A549 treated with Mapracorat at 1 μM for 4 hours (cell line): ENCODE results near the gene PRSS33. TPM values are rescaled to one million over a fixed set of nuclear protein-coding genes. Genes with fewer than 3 reads are reported as not detected.

Experiments
- total RNA-seq: library from RNA; stranded (reverse); fragments of 200-300 nt; extraction: Qiagen RNA extraction; gene quantifications from 5 replicates; pipeline ENCODE4 v1.2.3, GENCODE V29; 2022

PRSS33 gene, protein sequence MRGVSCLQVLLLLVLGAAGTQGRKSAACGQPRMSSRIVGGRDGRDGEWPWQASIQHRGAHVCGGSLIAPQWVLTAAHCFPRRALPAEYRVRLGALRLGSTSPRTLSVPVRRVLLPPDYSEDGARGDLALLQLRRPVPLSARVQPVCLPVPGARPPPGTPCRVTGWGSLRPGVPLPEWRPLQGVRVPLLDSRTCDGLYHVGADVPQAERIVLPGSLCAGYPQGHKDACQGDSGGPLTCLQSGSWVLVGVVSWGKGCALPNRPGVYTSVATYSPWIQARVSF
- total RNA-seq: not detected in 5 replicates

DNA sequence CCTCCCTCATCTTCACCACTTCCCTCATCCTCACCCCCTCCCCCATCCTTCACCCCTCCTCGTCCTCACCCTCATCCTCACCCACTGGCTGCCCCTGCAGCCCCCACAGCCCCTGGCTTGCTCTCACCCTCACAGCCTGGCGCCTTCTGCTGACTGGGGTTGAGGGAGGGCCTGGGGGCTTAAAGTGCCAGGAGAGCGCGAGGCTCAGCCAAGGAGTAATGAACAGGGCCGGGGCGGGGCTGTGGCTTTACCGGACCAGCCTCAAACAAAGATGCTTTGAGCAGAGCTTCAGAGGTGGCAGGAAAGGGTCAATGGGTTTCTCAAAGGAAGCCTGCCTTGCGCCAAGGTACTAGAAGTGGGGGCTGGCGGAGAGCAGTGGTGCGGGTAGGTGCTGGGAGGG, at the start of gene PRSS33:
PRSS33 (minus strand) TSS at position 155 of the 400 bp plus-strand sequence. CDS start 1,013 bp downstream, outside the sequence.

DNA sequence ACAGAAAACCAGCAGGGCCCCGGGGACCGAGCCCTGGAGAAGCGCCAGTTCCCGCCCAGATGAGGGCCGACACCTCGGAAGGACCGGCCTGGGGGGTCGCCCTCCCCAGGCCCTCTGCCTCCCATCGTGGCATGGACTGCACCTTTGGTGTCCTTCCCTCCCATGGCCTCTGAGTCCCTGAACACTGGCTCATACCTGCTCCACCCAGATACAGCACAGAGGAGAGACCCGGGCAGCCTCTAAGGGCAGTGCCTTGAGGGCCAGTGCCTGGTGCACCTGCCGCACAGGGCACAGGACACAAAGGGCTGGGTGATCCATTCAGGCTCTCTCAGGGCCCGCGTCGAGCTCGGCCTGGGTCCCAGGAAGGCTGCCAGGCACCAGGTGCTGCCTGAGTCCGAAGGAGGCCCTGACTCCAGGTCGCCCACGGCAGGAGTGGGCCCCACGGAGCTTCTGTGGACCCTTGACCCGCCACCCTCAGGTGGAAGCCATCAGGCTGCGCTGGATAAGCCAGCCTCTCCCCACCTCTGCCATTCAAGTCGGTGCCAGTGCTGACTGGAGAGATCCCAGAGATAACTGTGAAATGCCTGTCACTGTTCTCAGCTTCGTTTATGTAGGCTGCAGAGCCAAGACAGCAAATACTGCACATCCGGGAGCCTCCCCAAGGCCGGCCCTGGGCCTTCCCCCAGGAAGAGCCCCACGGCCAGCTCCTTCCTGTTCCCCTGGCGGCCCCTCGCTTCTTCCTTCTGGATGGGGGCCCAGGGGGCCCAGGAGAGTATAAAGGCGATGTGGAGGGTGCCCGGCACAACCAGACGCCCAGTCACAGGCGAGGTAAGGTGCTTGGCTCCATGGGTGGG, 42.4 kb upstream of the PRSS33 start, which contains the start of gene ZG16B:
ZG16B (plus strand) TSS at position 803 of the 854 bp plus-strand sequence. CDS start 139 bp downstream, outside the sequence.

DNA sequence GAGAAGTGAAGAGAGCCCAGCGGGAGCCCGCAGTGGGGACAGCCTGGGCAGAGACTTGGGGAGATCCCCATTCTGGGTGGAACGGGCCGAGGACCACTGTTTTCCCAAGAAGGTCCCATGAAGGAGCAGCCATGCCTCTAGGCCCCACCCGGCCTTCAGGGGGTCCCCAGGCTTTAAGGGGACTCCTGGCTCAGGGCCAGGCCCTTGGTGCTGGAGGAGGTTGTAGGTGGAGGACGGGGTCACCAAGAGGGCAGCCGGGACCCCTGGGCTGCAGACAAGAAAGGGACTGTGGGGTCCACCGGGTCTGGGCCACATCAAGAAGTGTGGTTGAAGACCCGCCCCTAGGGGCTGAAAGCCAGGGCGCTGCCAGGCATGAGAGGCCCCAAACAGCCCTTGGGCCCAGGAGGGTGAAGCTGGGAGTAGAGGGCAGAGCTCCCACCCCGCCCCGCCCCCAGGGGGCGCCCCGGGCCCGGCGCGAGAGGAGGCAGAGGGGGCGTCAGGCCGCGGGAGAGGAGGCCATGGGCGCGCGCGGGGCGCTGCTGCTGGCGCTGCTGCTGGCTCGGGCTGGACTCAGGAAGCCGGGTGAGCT, 29.5 kb upstream of the PRSS33 start, which contains the start of gene PRSS21:
PRSS21 (plus strand) TSS at position 487 of the 589 bp plus-strand sequence; CDS start at position 519, 32 bp downstream.

DNA sequence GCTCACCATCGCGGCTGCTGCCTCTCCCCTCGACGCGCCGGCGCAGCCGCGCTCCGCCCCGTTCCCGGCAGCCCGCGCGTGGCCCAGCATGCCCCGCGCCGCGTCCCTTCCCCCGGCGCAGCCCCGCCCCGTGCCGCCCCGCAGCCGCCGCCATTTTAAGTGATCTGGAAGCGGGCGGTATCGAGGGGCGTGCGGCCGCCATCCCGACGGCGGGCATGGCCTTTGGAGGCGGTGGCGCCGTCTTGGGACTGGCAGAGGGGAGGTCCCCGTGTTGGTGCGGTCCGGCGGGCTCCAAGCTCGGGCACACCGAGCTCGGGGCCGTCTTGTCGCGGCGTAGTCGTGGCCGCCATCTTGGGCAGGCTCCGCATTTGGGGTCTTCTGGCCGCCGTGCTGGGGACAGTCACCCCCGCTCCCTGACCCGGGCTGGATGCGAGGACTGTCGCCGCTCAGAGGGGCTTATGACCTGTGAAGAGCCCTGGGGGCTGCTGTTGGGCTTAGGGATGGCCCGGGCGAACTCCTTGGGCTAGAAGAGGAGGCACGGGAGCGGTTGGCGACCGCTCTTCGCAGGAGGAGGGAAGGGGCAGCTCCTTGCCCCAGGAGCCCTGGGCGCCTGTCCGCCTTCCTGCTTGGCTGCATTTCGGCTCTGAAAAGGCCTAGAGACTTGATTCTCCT, 10.0 kb downstream of the PRSS33 start, which contains the start of gene ELOB:
ELOB (minus strand) TSS at position 50 of the 672 bp plus-strand sequence; CDS start at position 9, 41 bp downstream.

DNA sequence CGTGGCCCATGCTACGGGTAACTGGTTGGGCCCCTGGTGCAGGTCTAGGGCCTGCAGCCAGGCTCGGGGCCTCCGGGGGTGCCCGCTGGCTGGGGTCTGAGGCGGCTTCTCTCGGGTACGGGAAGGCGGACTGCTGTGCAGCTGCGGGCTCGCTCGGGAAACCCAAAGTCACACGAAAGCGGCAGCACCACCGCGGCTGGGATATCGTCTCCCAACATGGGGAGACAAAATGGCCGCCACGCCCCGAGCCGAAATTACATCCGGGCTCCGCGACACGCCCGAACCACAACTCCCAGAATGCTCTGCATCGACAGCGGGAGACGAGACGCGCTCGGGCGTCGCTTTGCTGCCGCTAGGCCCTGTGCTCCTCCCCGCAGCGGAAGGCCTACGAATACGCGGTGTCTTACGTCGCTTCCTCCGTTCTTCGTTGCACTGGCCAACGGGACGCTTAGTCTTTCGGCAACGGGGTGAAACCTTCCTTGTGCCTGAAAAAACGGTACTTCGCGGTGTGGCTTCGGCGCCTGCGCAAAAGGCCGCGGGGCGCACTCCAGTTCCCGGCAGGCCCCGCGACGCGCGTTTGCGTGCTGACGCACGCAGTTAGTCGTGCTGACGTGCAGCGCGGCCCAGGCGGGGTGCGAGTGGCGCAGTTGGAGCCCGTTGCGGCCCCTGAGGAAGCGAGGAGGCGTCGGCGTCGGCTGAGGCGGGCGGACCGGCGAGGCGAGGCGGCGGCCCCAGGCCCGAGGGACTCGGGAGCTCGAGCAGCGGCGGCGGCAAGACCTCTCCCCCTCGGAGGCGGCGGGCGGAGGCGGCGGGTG, 35.1 kb downstream of the PRSS33 start, which contains the start of gene SRRM2:
SRRM2 (plus strand) TSS at position 604 of the 815 bp plus-strand sequence. CDS start 3,727 bp downstream, outside the sequence.

Other genes starting within 250 kb of the PRSS33 start
- 19.3 to 24.0 TPM (median 22.2 TPM) in 5 replicates for gene PDPK1, start 249.5 kb downstream of the PRSS33 start, total RNA-seq
- 34.0 to 45.4 TPM (median 42.5 TPM) in 5 replicates for gene KCTD5, start 105.0 kb downstream of the PRSS33 start, total RNA-seq
- gene PRSS27, start 67.3 kb downstream of the PRSS33 start, total RNA-seq: 1.2 to 1.9 TPM (median 1.3 TPM) in 5 replicates
- 334 to 476 TPM (median 408 TPM) in 5 replicates for gene SRRM2, start 34.9 kb downstream of the PRSS33 start, total RNA-seq
- gene ELOB, start 10.3 kb downstream of the PRSS33 start, total RNA-seq: 484 to 531 TPM (median 518 TPM) in 5 replicates
- not detected in 5 replicates for gene PRSS41, start 10.9 kb upstream of the PRSS33 start, total RNA-seq
- 0.14 to 0.34 TPM (median 0.28 TPM) in 3 of 5 replicates, not detected in the others for gene PRSS21, start 29.7 kb upstream of the PRSS33 start, total RNA-seq
- gene ZG16B, start 42.7 kb upstream of the PRSS33 start, total RNA-seq: 0.34 to 0.96 TPM (median 0.80 TPM) in 5 replicates
- gene PRSS22, start 70.6 kb upstream of the PRSS33 start, total RNA-seq: 0.64 to 1.5 TPM (median 1.2 TPM) in 5 replicates
- gene FLYWCH2, start 95.7 kb upstream of the PRSS33 start, total RNA-seq: 46.9 to 54.5 TPM (median 51.5 TPM) in 5 replicates
- gene FLYWCH1, start 124.4 kb upstream of the PRSS33 start, total RNA-seq: 17.9 to 33.6 TPM (median 27.0 TPM) in 5 replicates
- 0.88 to 2.6 TPM (median 2.2 TPM) in 5 replicates for gene KREMEN2, start 176.7 kb upstream of the PRSS33 start, total RNA-seq
- 34.2 to 48.3 TPM (median 47.2 TPM) in 5 replicates for gene PAQR4, start 181.8 kb upstream of the PRSS33 start, total RNA-seq
- gene PKMYT1, start 192.9 kb upstream of the PRSS33 start, total RNA-seq: 59.8 to 103 TPM (median 91.1 TPM) in 5 replicates
- 0.30 to 0.42 TPM (median 0.37 TPM) in 5 replicates for gene CLDN9, start 225.4 kb upstream of the PRSS33 start, total RNA-seq
- 0.07 to 0.42 TPM (median 0.34 TPM) in 5 replicates for gene CLDN6, start 230.6 kb upstream of the PRSS33 start, total RNA-seq
- gene TNFRSF12A, start 232.8 kb upstream of the PRSS33 start, total RNA-seq: 455 to 639 TPM (median 557 TPM) in 5 replicates
- 231 to 250 TPM (median 239 TPM) in 5 replicates for gene HCFC1R1, start 236.4 kb upstream of the PRSS33 start, total RNA-seq
- 24.3 to 38.0 TPM (median 32.1 TPM) in 5 replicates for gene THOC6, start 236.5 kb upstream of the PRSS33 start, total RNA-seq
- not detected in 5 replicates for gene BICDL2, start 249.4 kb upstream of the PRSS33 start, total RNA-seq